HK-2 (cell line): ENCODE measurements around the gene SMYD1.
A peak's percentile ranks its signal among the peaks of the same experiment; 100 is the strongest.

Source experiments
- DNase-seq: peaks from one replicate; pipeline ENCODE4 v3.0.0-alpha.2; 2018; ENCODE audit not compliant: unreplicated experiment

Gene SMYD1

DNA sequence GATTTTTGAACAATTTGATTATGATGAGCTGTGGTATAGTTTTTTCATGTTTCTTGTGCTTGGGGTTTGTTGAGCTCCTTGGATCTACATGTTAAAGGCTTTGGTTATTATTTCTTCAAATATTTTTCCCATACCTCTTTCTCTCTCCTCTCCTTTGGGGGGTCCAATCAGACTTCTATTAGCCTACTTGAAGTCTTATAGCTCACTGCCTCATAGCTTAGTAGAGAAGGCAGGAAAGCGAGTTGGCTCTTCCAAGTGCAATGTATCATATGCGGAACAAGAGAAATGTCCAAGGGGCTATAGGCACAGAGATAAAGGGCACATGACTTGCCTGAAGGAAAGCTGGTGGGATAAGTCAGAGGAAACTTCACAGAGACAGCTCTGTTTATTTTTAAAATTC, 74.3 kb downstream of the SMYD1 start:
- no peak for DNase-seq

DNA sequence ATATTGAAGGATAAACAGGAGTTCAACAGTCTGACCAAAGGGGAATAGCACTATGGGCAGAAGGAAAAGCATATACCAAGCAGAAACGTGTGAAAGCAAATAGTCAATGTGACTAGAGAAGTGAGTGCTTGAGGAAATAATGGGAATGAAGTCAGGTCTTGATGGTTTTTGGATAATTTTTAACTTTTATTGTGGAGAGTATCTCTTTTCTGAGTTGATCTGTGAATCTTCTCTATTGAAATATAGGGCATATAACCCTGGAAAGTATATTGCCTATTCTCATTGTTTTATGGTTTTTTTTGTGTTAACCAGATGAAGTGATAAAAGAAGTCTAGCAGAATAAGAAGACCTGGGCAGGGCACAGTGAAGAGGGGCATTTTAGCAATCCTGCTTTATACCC, 76.6 kb downstream of the SMYD1 start:
- no peak for DNase-seq

DNA sequence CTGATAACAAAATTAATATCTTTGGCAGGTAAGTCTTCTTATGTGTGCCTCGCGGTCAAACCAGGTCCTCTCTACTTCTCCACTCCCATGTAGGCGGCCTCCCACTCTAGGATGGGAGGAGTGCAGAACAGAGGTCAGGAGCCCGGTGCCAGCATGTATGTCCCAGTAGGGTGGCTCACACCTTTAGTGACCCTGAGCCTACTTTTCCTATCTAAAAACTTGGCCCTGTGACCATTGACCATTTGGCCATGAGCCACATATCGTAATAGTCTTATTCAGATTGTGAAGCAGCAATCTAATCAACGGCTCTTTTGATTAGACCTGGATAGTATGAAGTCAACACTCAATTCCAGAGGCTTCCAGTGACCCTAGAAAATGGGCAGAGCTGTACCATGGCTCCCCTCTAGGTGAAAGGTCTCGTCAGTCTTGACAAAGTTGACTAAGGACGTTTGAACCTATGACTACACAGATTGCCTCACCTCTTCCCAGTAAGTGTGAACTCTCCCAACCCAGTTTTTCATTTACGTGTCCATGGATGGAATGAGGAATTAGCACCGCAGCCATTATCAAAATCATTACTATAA, 77.4 kb downstream of the SMYD1 start:
- no peak for DNase-seq

DNA sequence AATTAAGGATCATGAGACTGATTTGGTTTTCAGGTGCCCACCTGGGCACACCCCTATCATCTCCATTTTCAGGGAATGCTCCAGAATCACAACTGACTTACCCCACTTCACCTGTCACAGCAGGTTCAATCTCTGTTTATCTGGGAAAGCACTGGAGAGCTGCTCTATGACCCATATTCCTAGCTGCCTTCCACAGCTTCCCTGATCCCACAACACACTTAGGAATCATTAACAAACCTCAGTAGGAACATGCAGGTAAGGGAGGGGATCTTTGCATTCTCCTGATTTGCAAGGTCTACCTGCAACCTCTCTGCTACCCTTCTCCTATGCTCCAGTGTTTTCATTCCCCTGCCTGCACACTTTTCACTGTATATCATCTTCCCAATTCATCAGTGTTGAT, 79.0 kb downstream of the SMYD1 start:
- no peak for DNase-seq

DNA sequence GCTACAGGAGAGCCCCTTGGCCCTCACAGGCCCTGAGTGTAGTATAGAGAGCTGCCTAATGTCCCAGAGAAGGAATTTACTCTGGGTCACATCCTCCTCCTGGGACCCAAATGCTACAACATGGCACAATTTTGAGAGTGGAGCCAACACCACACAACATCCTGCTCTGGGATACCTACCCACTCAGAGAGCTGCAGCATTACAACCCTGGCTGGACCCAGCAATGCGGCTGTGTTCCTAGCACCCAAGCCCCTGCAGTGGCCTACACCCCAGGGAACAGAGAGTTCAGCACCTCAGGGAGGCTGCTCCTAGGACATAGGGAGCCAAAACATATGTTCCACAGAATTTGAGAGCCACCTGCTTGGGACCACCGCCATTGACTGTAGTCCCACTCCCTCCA, 79.5 kb downstream of the SMYD1 start:
- DNase-seq, result no peak

DNA sequence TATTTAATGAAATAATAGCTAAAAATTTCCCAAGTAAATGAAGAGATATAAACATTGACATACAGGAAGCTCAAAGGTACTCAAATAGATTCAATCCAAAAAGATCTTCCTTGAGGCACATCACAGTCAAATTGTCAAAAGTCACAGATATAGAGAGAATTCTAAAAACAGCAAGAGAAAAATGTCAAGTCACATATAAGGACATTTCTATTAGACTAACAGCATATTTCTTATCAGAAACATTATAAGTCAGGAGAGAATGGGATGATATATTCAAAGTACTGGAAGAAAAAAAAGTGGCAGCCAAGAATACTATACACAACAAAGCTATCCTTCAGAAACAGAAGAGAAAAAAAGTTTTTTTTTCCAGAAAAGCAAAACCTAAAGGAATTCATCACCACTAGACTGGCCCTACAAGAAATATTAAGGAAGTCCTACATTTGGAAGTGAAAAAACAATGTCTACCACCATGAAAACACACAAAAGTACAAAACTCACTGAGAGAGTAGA, 81.4 kb downstream of the SMYD1 start:
- no peak for DNase-seq

DNA sequence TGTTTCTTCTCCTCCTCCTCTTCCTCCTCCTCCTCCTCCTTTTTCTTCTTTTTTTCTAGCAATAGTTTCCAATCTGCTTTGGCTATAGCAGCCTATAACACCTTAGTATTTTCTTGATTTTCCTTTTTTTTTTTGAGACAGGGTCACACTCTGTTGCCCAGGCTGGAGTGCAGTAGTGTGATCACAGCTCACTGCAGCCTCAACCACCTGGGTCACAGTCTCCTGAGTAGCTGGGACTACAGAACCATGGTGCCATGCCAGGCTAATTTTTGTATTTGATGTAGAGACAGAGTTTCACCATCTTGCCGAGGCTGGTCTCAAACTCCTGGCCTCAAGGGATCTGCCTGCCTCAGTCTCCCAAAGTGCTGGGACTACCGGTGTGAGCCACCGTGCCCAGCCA, 91.9 kb downstream of the SMYD1 start:
- DNase-seq, result no peak

DNA sequence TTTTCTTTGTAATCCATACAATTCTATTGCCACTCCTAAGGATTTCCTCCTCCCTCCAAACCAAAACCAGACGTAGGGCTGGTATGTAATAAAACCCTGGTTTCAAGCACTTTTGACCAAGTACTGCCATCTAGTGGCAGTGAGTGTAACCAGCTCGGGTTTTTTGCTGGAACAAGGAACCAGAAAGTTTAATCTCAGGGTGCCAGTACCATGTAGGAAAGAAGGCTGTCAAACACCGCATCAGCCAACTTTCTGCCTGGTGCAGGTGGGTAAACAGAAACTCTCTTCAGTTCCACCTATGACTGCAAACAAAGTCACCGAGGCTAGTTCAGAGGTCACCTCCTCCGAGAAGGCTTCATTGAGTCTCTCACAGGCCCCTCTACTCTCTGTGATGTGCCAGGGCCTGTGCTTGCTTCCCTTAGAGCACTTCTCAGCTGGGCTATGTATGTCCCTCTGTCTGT, 92.4 kb downstream of the SMYD1 start:
- DNase-seq, result peak; percentile 46

DNA sequence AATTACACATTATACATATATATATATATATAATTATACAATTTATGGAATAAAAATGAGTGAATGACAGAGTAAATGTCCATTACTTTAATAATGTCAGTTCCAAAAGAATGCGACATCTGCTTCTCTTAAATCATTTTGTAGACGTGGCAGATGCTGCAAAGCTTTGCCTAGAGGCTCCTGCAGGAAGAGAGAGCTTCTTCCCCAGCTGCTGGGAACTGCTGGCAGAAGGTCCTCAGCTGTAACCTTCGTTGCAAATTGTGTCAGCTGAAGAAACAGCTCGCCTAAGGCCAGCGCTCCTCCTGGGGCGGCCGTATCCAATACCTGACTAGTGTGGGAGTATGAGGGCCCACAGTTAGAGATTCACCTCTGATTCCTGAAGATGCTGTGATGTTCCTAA, 92.9 kb downstream of the SMYD1 start:
- DNase-seq, result no peak

DNA sequence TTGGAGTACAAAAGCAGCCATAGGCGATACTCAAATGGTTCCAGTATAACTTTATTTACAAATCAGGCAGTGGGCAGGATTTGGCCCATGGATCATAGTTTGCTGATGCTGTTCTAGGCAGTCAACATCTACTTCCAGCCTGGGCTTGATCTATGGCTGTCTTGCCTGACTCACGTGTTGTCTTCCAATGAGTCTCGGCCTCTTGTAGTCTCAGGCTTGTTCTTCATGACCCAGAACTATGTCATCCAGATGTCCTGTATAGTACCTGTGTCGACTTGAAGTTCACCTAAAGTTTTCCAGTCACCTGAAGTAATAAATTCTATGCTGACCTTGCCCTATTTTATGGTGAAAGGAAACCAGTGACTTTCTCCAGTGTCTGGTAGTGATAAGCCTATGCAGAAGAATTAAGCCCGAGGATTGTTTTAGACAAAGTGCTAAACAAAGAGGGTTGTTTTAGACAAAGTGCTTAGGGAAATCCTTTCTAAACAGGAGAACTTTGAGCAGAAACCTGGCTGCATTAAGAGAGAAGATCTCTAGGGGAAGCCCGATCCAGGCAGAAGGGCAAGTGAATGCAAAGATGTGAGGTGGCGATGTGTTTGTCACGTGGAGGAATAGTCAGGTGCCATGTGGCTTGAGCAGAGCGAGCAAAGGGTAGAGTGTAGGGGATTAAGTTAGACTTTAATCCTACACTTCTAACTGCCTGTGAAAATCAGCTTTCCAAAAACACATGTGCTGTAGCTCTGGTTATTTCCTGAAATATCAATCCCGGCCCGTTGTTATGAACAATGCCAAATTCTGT, 94.0 kb downstream of the SMYD1 start:
- DNase-seq, result no peak
